GM12801 (cell line): ENCODE measurements around the gene ABCA1.

Experiments
- CTCF ChIP-seq: IDR thresholded peaks from one replicate; pipeline ENCODE4 v1.5.1; 2011; ENCODE audit warnings: control low read depth; ENCODE audit not compliant: insufficient read length; ENCODE audit errors: extremely low read depth

ABCA1 gene

GRCh38 chr9:104970271-104970987 lies 42.5 kb upstream of the ABCA1 start:
- no peak for TF ChIP-seq CTCF

- TF ChIP-seq CTCF = no peak
Observed at GRCh38 chr9:104969116-104969515, 41.2 kb upstream of the ABCA1 start.

- TF ChIP-seq CTCF = no peak
Observed at GRCh38 chr9:104968025-104968982, 40.3 kb upstream of the ABCA1 start.

- no peak for TF ChIP-seq CTCF
Observed at GRCh38 chr9:104963076-104963475, 35.1 kb upstream of the ABCA1 start.

GRCh38 chr9:104961701-104962359 lies 33.9 kb upstream of the ABCA1 start:
- TF ChIP-seq CTCF = no peak

GRCh38 chr9:104961238-104961637 lies 33.3 kb upstream of the ABCA1 start:
- no peak for TF ChIP-seq CTCF

GRCh38 chr9:104960662-104961061 lies 32.7 kb upstream of the ABCA1 start:
- TF ChIP-seq CTCF = no peak
